K562 (cell line): ENCODE results near the gene TMEM139. TPM values are rescaled to one million over a fixed set of nuclear protein-coding genes. Genes with fewer than 3 reads are reported as not detected.

Experiments used
- ATAC-seq: fragments of 200-7000 bp; cut with Tn5 transposase; 3 replicates; pipeline ENCODE4 v1.9.1; 2020; ENCODE audit warnings: moderate library complexity
- BruUV-seq: library from RNA; stranded (reverse); fragments of 400-500 nt; replicated peaks from 2 replicates; lab custom pipeline; 2021; lab: Mats Ljungman, UMichigan
- CTCF ChIA-PET: fragments of 300-600 bp; formaldehyde crosslinking; extraction: SDS; loops from one replicate; lab custom pipeline; 2021; ENCODE audit warnings: low intra/inter-chr PET ratio; lab: Yijun Ruan, JAX
- POLR2A ChIA-PET: fragments of 300-600, 350-650 bp; sonication (Branson Sonifier 250); formaldehyde crosslinking; extraction: SDS; loops from one replicate; lab custom pipeline; 2021; ENCODE audit warnings: antibody characterized with exemption, inconsistent platforms; lab: Yijun Ruan, JAX
- DNase-seq, 4 experiments: peaks; one replicate each; pipeline versions ENCODE4 v3.0.0 to v3.0.0-alpha.2; 2011 to 2018; ENCODE audit warnings: low spot score in 3 of 4, mixed read lengths in 3 of 4; ENCODE audit errors: extremely low read depth in 1 of 4
- FAIRE-seq: peaks from 2 replicates; lab custom pipeline; 2011; peaks lifted over from hg19 to GRCh38; lab: Jason Lieb, UNC
- H2AFZ ChIP-seq: 2 replicates; pipeline ENCODE4 v1.6.0; 2011; ENCODE audit warnings: low read depth, low read length, control low read depth, inconsistent platforms
- H3K27ac ChIP-seq: fragments of 200-600 bp; 3 replicates; pipeline ENCODE4 v1.8.0; 2011; ENCODE audit warnings: low read depth, mild to moderate bottlenecking, control low read depth, inconsistent platforms, low read length, moderate library complexity, mixed read lengths; ENCODE audit errors: extremely low read depth
- H3K27me3 ChIP-seq, 2 experiments: fragments of 300-600 bp in 1 of 2; 2 replicates in 1 of 2; 3 replicates in 1 of 2; pipeline versions ENCODE4 v1.6.0 to v1.8.0; 2011; ENCODE audit warnings: inconsistent platforms in 2 of 2, low read length in 2 of 2, mild to moderate bottlenecking in 1 of 2, mixed read lengths in 1 of 2, moderate library complexity in 1 of 2; ENCODE audit not compliant: control insufficient read depth in 2 of 2, insufficient read depth in 2 of 2
- H3K36me3 ChIP-seq: fragments of 300-600 bp; 3 replicates; pipeline ENCODE4 v1.8.0; 2011; ENCODE audit warnings: mild to moderate bottlenecking, low read length, inconsistent platforms; ENCODE audit not compliant: control insufficient read depth, insufficient read depth
- H3K4me1 ChIP-seq, 2 experiments: fragments of 200-600 bp in 1 of 2; replicated peaks in 1 of 2; 2 replicates in 1 of 2; 3 replicates in 1 of 2; pipeline versions ENCODE4 v1.5.1 to v1.8.0; 2011; ENCODE audit warnings: inconsistent platforms in 2 of 2, low read length in 2 of 2, mild to moderate bottlenecking in 1 of 2, mixed read lengths in 1 of 2, moderate library complexity in 1 of 2; ENCODE audit not compliant: control insufficient read depth in 2 of 2, insufficient read depth in 2 of 2
- H3K4me2 ChIP-seq: 2 replicates; pipeline ENCODE4 v1.6.1; 2011; ENCODE audit warnings: low read length, control low read depth, inconsistent platforms, mixed read lengths; ENCODE audit not compliant: insufficient read depth
- H3K4me3 ChIP-seq: fragments of 200-600 bp; sonication (generic), shearing (Covaris generic); 2 replicates; pipeline ENCODE4 v1.5.1; 2016; ENCODE audit warnings: control low read depth, inconsistent platforms
- H3K79me2 ChIP-seq: fragments of 200-600 bp; 3 replicates; pipeline ENCODE4 v1.8.0; 2011; ENCODE audit warnings: low read length, inconsistent platforms; ENCODE audit not compliant: control insufficient read depth, insufficient read depth
- H3K9ac ChIP-seq, 2 experiments: 2 replicates each; pipeline versions ENCODE4 v1.6.0 to v1.6.1; 2011; ENCODE audit warnings: low read depth in 2 of 2, low read length in 2 of 2, control low read depth in 1 of 2, inconsistent platforms in 1 of 2, mild to moderate bottlenecking in 1 of 2, mixed read lengths in 1 of 2; ENCODE audit not compliant: insufficient read depth in 1 of 2
- H3K9me1 ChIP-seq: one replicate; pipeline ENCODE4 v1.6.0; 2011; ENCODE audit warnings: inconsistent platforms, mild to moderate bottlenecking, low read length, moderate library complexity; ENCODE audit not compliant: control insufficient read depth, insufficient read depth
- H3K9me3 ChIP-seq: replicated peaks from 2 replicates; pipeline ENCODE4 v1.5.1; 2011; ENCODE audit warnings: low read depth, low read length, inconsistent platforms; ENCODE audit not compliant: control insufficient read depth, insufficient read depth
- H4K20me1 ChIP-seq: replicated peaks from 2 replicates; pipeline ENCODE4 v1.6.1; 2011; ENCODE audit warnings: low read length, inconsistent platforms, mixed read lengths; ENCODE audit not compliant: control insufficient read depth, insufficient read depth
- BCOR ChIP-seq: fragments of 450-650 bp; IDR thresholded peaks from 2 replicates; pipeline ENCODE4 v1.6.1; 2016
- FOXJ2 ChIP-seq: fragments of 200-800 bp; sonication (Bioruptor generic); IDR thresholded peaks from 2 replicates; pipeline ENCODE4 v1.6.1; 2016; ENCODE audit warnings: missing genetic modification characterization, missing compliant biosample characterization
- KAT8 ChIP-seq: fragments of 450-650 bp; IDR thresholded peaks from 2 replicates; pipeline ENCODE4 v1.6.1; 2016; ENCODE audit warnings: low read depth, mild to moderate bottlenecking
- RBM25 ChIP-seq: fragments of 200-400 bp; formaldehyde crosslinking; IDR thresholded peaks from 2 replicates; pipeline ENCODE4 v1.6.1; 2018; ENCODE audit warnings: low read length, low read depth, moderate library complexity; ENCODE audit not compliant: severe bottlenecking
- RFX1 ChIP-seq: fragments of 450-650 bp; IDR thresholded peaks from 2 replicates; pipeline ENCODE4 v1.6.1; 2016; ENCODE audit warnings: mild to moderate bottlenecking, moderate library complexity
- ZFP36 ChIP-seq: fragments of 150-350 bp; IDR thresholded peaks from 2 replicates; pipeline ENCODE4 v1.6.1; 2018; ENCODE audit warnings: low read length, low read depth; ENCODE audit not compliant: partially characterized antibody
- WGBS: fragments of 100-300 bp; shearing (Covaris generic); methylation state at CpG from one replicate; pipeline ENCODE4 v1.1.6; 2016; ENCODE audit warnings: low coverage, mixed read lengths; ENCODE audit not compliant: insufficient coverage; ENCODE audit errors: missing lambda C conversion rate; 5-methylcytosine and 5-hydroxymethylcytosine counted together
- in situ Hi-C: fragments of 300-500 bp; cut with MboI; formaldehyde crosslinking; loops from 4 replicates; pipeline ENCODE4 v1.15.0; 2018; ENCODE audit warnings: inconsistent platforms, mixed read lengths
- intact Hi-C: fragments of 100-400 bp; cut with micrococcal nuclease; formaldehyde crosslinking; loops from 2 replicates; pipeline ENCODE4 v1.14.2; 2022
- polyA plus RNA-seq, 8 experiments: library from polyadenylated mRNA; depleted of rRNA in 4 of 8; stranded (reverse) in 5 of 8; unstranded in 3 of 8; fragments of >200 nt; fragmentation: Nextera tagmentation in 2 of 8; fragmentation: Illumina TruSeq in 1 of 8; extraction: Ambion mirVana in 2 of 8; extraction: Trizol in 1 of 8; gene quantifications; 2 replicates each; pipeline versions ENCODE4 v1.2.1 to v1.2.3, GENCODE V29; 2011 to 2014; ENCODE audit warnings: inconsistent platforms in 1 of 8, missing spikeins in 1 of 8
- total RNA-seq, 7 experiments: library from RNA; depleted of rRNA in 6 of 7; stranded (reverse); fragments of >200 nt in 6 of 7; fragmentation: Illumina TruSeq in 2 of 7; extraction: Trizol in 2 of 7; gene quantifications; 2 replicates each; pipeline versions ENCODE4 v1.2.1 to v1.2.3, GENCODE V29; 2011 to 2021; ENCODE audit warnings: low replicate concordance in 1 of 7
- TF ChIP-seq, protein P1 (sequence below): sonication (generic); formaldehyde crosslinking; IDR thresholded peaks from 2 replicates; pipeline ENCODE4 v1.8.1; 2023; ENCODE audit warnings: missing genetic modification reagents, mild to moderate bottlenecking, borderline replicate concordance

The TMEM139 gene
- total and polyA plus RNA-seq, 9 of the 15 experiments (the other 6 are each of a cell fraction or from before 2014, with no cell fraction given): 0.27 to 1.8 (median 0.79) TPM

DNA sequence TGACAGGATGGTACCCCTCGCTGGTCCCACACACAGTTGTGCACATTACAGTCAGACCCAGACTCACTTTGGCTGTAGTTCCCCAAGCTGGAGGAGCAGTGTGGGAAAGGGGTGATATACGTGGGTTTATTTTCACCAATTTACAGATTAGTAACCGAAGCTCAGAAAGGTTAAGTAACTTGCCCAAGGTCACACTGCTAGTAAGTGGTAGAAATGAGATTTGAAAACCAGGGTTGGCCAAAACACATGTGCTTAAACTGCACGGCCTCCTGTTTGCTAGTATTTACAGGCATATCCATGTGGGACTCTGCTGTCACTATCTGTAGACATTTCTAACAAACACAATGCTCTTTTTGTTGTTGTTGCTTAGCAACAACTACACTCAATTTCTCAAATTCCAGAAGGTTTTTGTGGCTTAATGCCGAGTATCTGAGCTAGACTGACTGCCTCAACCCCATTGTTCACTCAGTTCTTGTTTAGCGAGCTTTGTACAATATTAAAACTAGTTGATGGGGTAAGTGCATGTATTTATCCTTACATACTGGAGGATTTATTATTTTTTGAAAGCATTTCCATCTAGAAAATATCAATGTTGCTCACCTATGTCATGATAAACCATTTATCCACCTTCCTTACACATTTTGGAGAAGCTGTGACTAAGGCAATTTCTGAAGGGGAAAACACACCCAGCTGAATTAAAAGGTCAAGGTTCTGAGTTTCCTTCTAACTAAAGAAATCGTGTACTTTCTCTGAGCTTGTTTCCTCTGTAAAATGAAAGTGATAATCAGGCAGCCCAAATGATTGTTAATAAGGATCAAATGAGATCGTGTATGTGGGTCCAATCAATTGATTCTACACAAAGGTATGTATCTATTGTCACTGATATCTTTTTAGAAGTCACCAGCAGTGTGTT, 5.3 kb upstream of the TMEM139 start:
- DNase-seq (no peak), FAIRE-seq (peak; percentile 15), ATAC-seq (peak; percentile 11; the same call in 2 of the 3 replicates)
- Histone ChIP-seq H3K9ac (no peak overlapping the region), H3K27ac (no peak overlapping the region), H3K36me3 (no peaks in the 10 kb centered on the region), H3K9me3 (no peaks in the 10 kb centered on the region), H4K20me1 (no peaks in the 10 kb centered on the region), H3K4me2 (no peak overlapping the region), H3K4me1 (peaks cover 0 to 9% of the 10 kb centered on the region in 2 experiments; a peak in 3 of 5 replicates), H3K9me1 (no peaks in the 10 kb centered on the region), H2AFZ (peak overlapping the region; percentile 27), H3K79me2 (no peaks in the 10 kb centered on the region), H3K27me3 (no peaks in the 10 kb centered on the region), H3K4me3 (no peak overlapping the region)
- intact Hi-C loops: no loop called here
- ChIA-PET CTCF (no interaction called here), POLR2A (interaction anchor here (0.9 to 1.7 kb wide), 6 partner anchors 9 to 39 kb away, joined by 3 to 11 read pairs (median 5); partner anchors contain the start of genes CASP2 and GSTK1)
- WGBS: 25% methylated on average over 8 of the region's 8 CpGs
- BruUV-seq: no TSS peak
- in situ Hi-C loops: no loop called here
- TF ChIP-seq FOXJ2 (tag): peak; percentile 73; the same call in 1 of the 2 replicates
- no peak for TF ChIP-seq KAT8
- TF ChIP-seq, protein P1, sequence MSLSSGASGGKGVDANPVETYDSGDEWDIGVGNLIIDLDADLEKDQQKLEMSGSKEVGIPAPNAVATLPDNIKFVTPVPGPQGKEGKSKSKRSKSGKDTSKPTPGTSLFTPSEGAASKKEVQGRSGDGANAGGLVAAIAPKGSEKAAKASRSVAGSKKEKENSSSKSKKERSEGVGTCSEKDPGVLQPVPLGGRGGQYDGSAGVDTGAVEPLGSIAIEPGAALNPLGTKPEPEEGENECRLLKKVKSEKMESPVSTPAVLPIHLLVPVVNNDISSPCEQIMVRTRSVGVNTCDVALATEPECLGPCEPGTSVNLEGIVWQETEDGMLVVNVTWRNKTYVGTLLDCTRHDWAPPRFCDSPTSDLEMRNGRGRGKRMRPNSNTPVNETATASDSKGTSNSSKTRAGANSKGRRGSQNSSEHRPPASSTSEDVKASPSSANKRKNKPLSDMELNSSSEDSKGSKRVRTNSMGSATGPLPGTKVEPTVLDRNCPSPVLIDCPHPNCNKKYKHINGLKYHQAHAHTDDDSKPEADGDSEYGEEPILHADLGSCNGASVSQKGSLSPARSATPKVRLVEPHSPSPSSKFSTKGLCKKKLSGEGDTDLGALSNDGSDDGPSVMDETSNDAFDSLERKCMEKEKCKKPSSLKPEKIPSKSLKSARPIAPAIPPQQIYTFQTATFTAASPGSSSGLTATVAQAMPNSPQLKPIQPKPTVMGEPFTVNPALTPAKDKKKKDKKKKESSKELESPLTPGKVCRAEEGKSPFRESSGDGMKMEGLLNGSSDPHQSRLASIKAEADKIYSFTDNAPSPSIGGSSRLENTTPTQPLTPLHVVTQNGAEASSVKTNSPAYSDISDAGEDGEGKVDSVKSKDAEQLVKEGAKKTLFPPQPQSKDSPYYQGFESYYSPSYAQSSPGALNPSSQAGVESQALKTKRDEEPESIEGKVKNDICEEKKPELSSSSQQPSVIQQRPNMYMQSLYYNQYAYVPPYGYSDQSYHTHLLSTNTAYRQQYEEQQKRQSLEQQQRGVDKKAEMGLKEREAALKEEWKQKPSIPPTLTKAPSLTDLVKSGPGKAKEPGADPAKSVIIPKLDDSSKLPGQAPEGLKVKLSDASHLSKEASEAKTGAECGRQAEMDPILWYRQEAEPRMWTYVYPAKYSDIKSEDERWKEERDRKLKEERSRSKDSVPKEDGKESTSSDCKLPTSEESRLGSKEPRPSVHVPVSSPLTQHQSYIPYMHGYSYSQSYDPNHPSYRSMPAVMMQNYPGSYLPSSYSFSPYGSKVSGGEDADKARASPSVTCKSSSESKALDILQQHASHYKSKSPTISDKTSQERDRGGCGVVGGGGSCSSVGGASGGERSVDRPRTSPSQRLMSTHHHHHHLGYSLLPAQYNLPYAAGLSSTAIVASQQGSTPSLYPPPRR (CRISPR knock-in tag): no peak
- TF ChIP-seq RFX1: peak; percentile 91
- peak; percentile 81 for TF ChIP-seq RBM25
- TF ChIP-seq ZFP36: peak; percentile 36
- peak; percentile 64; the same call in 1 of the 2 replicates for TF ChIP-seq BCOR
